Fibroblast of lung (primary cell): ENCODE data around the gene TSHZ3. TPM values are rescaled to one million over a fixed set of nuclear protein-coding genes. Genes with fewer than 3 reads are reported as not detected.

Experiments used
- DNase-seq, 2 donors: peaks; one replicate each; pipeline versions ENCODE4 v3.0.0 to v3.0.0-alpha.2; 2010; ENCODE audit warnings: low read depth in 2 of 2
- H2AFZ ChIP-seq: 2 replicates; pipeline ENCODE4 v1.5.1; 2012; ENCODE audit warnings: low read length, control low read depth, inconsistent platforms
- H3K27ac ChIP-seq: 2 replicates; pipeline ENCODE4 v1.5.1; 2011; ENCODE audit warnings: low read length, control low read depth; ENCODE audit not compliant: insufficient read depth
- H3K27me3 ChIP-seq: 2 replicates; pipeline ENCODE4 v1.5.1; 2011; ENCODE audit warnings: mild to moderate bottlenecking, low read length; ENCODE audit not compliant: control insufficient read depth, insufficient read depth
- H3K36me3 ChIP-seq: 2 replicates; pipeline ENCODE4 v1.5.1; 2011; ENCODE audit warnings: low read length; ENCODE audit not compliant: control insufficient read depth, insufficient read depth
- H3K4me1 ChIP-seq: 2 replicates; pipeline ENCODE4 v1.5.1; 2011; ENCODE audit warnings: low read length; ENCODE audit not compliant: control insufficient read depth, insufficient read depth; ENCODE audit errors: extremely low read depth
- H3K4me2 ChIP-seq: 2 replicates; pipeline ENCODE4 v1.5.1; 2011; ENCODE audit warnings: low read length, control low read depth; ENCODE audit not compliant: insufficient read depth; ENCODE audit errors: extremely low read depth
- H3K4me3 ChIP-seq, 4 experiments: fragments of 200-600 bp in 1 of 4; sonication (generic) in 1 of 4; replicated peaks in 1 of 4; 2 replicates each; pipeline ENCODE4 v1.5.1; 2011 to 2016; ENCODE audit warnings: low read length in 4 of 4, low read depth in 3 of 4, mild to moderate bottlenecking in 3 of 4, control low read depth in 2 of 4, inconsistent platforms in 1 of 4, mixed read lengths in 1 of 4; ENCODE audit not compliant: insufficient read depth in 1 of 4; ENCODE audit errors: control extremely low read depth in 1 of 4
- H3K79me2 ChIP-seq: 2 replicates; pipeline ENCODE4 v1.5.1; 2012; ENCODE audit warnings: mild to moderate bottlenecking, low read length, inconsistent platforms; ENCODE audit not compliant: control insufficient read depth, insufficient read depth
- H3K9ac ChIP-seq: 2 replicates; pipeline ENCODE4 v1.5.1; 2011; ENCODE audit warnings: mild to moderate bottlenecking, low read length, control low read depth; ENCODE audit not compliant: insufficient read depth
- H3K9me3 ChIP-seq: 2 replicates; pipeline ENCODE4 v1.5.1; 2012; ENCODE audit warnings: low read depth, low read length; ENCODE audit not compliant: control insufficient read depth, insufficient read depth
- H4K20me1 ChIP-seq: 2 replicates; pipeline ENCODE4 v1.5.1; 2011; ENCODE audit warnings: low read length; ENCODE audit not compliant: control insufficient read depth, insufficient read depth; ENCODE audit errors: extremely low read depth
- EZH2 ChIP-seq: IDR thresholded peaks from 2 replicates; pipeline ENCODE4 v1.5.1; 2012; ENCODE audit warnings: low read length, control low read depth, mild to moderate bottlenecking; ENCODE audit errors: missing control alignments
- polyA plus RNA-seq, 2 donors: library from polyadenylated mRNA; depleted of rRNA in 1 of 2; stranded (reverse) in 1 of 2; unstranded in 1 of 2; fragments of >200 nt; gene quantifications; 2 replicates each; pipeline ENCODE4 v1.2.1, GENCODE V29; 2011 to 2012; ENCODE audit warnings: missing spikeins in 1 of 2
- total RNA-seq: library from RNA; depleted of rRNA; stranded (reverse); fragments of >200 nt; gene quantifications from 2 replicates; pipeline ENCODE4 v1.2.1, GENCODE V29; 2014
- TF ChIP-seq, protein P1 (sequence below), 2 donors: IDR thresholded peaks in 1 of 2; conservative IDR thresholded peaks in 1 of 2; 1 replicate in 1 of 2; 2 replicates in 1 of 2; pipeline ENCODE4 v1.5.1; 2011 to 2012; ENCODE audit warnings: low read length in 2 of 2, control low read depth in 1 of 2, inconsistent platforms in 1 of 2, low read depth in 1 of 2, mild to moderate bottlenecking in 1 of 2

The TSHZ3 gene
- total and polyA plus RNA-seq, 2 donors (not counting 1 experiment from before 2014, with no cell fraction given): 7.0 to 17.3 TPM

GRCh38 chr19:31335716-31336115 is 13.5 kb downstream of the TSHZ3 start:
- no peak for DNase-seq
- H3K9me3 ChIP-seq: no peaks in the 10 kb centered on the region
- TF ChIP-seq, protein P1, sequence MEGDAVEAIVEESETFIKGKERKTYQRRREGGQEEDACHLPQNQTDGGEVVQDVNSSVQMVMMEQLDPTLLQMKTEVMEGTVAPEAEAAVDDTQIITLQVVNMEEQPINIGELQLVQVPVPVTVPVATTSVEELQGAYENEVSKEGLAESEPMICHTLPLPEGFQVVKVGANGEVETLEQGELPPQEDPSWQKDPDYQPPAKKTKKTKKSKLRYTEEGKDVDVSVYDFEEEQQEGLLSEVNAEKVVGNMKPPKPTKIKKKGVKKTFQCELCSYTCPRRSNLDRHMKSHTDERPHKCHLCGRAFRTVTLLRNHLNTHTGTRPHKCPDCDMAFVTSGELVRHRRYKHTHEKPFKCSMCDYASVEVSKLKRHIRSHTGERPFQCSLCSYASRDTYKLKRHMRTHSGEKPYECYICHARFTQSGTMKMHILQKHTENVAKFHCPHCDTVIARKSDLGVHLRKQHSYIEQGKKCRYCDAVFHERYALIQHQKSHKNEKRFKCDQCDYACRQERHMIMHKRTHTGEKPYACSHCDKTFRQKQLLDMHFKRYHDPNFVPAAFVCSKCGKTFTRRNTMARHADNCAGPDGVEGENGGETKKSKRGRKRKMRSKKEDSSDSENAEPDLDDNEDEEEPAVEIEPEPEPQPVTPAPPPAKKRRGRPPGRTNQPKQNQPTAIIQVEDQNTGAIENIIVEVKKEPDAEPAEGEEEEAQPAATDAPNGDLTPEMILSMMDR (conservative IDR thresholded peaks at IDR 0.05 in 1 of 2, IDR thresholded peaks at IDR 0.05 in 1 of 2; ENCODE audit: low read depth in 1 of 2, low read length in 2 of 2): no peak
- TF ChIP-seq EZH2: no peak
- H3K4me3 ChIP-seq: no peak overlapping the region
- H4K20me1 ChIP-seq: no peaks in the 10 kb centered on the region
- no peak overlapping the region for H3K9ac ChIP-seq
- peaks cover 64% of the 10 kb centered on the region for H3K79me2 ChIP-seq
- H3K27me3 ChIP-seq: no peaks in the 10 kb centered on the region
- H3K4me1 ChIP-seq: peaks cover 26% of the 10 kb centered on the region
- H2AFZ ChIP-seq: no peak overlapping the region
- H3K27ac ChIP-seq: no peak overlapping the region
- H3K4me2 ChIP-seq: no peak overlapping the region
- H3K36me3 ChIP-seq: no peaks in the 10 kb centered on the region

GRCh38 chr19:31334849-31335624 is 14.2 kb downstream of the TSHZ3 start:
- Histone ChIP-seq H2AFZ (no peak overlapping the region), H3K36me3 (no peaks in the 10 kb centered on the region), H3K27me3 (no peaks in the 10 kb centered on the region), H3K4me3 (no peak overlapping the region), H3K9ac (no peak overlapping the region), H3K4me1 (peaks cover 30% of the 10 kb centered on the region), H4K20me1 (no peaks in the 10 kb centered on the region), H3K9me3 (no peaks in the 10 kb centered on the region), H3K27ac (no peak overlapping the region), H3K79me2 (peaks cover 68% of the 10 kb centered on the region), H3K4me2 (peak overlapping the region; percentile 37)
- TF ChIP-seq, protein P1 (conservative IDR thresholded peaks at IDR 0.05 in 1 of 2, IDR thresholded peaks at IDR 0.05 in 1 of 2; ENCODE audit: low read depth in 1 of 2, low read length in 2 of 2): no peak
- TF ChIP-seq EZH2: no peak
- DNase-seq: peak in 1 of 2 donors; percentile 53

- DNase-seq: peak in 1 of 2 donors; percentile 87
- H3K27me3 ChIP-seq: no peaks in the 10 kb centered on the region
- no peak overlapping the region for H2AFZ ChIP-seq
- peaks cover 28% of the 10 kb centered on the region for H3K4me1 ChIP-seq
- H3K79me2 ChIP-seq: peaks cover 66% of the 10 kb centered on the region
- no peak overlapping the region for H3K4me3 ChIP-seq
- H3K9me3 ChIP-seq: no peaks in the 10 kb centered on the region
- H3K36me3 ChIP-seq: no peaks in the 10 kb centered on the region
- peak overlapping the region; percentile 31 for H3K27ac ChIP-seq
- H3K9ac ChIP-seq: no peak overlapping the region
- peak overlapping the region; percentile 37 for H3K4me2 ChIP-seq
- TF ChIP-seq, protein P1 (conservative IDR thresholded peaks at IDR 0.05 in 1 of 2, IDR thresholded peaks at IDR 0.05 in 1 of 2; ENCODE audit: low read depth in 1 of 2, low read length in 2 of 2): no peak
- no peak for TF ChIP-seq EZH2
- no peaks in the 10 kb centered on the region for H4K20me1 ChIP-seq
These were observed 15.0 kb downstream of the TSHZ3 start for GRCh38 chr19:31334101-31334848.
